Measurements from ENCODE around the gene SLC28A1.
A peak's percentile ranks its signal among the peaks of the same experiment; 100 is the strongest.
"Not testable (repeated sequence)": the region's sequence is repeated elsewhere in the genome, so short reads cannot be mapped to it uniquely, and the experiment has no call there.

The SLC28A1 gene

DNA sequence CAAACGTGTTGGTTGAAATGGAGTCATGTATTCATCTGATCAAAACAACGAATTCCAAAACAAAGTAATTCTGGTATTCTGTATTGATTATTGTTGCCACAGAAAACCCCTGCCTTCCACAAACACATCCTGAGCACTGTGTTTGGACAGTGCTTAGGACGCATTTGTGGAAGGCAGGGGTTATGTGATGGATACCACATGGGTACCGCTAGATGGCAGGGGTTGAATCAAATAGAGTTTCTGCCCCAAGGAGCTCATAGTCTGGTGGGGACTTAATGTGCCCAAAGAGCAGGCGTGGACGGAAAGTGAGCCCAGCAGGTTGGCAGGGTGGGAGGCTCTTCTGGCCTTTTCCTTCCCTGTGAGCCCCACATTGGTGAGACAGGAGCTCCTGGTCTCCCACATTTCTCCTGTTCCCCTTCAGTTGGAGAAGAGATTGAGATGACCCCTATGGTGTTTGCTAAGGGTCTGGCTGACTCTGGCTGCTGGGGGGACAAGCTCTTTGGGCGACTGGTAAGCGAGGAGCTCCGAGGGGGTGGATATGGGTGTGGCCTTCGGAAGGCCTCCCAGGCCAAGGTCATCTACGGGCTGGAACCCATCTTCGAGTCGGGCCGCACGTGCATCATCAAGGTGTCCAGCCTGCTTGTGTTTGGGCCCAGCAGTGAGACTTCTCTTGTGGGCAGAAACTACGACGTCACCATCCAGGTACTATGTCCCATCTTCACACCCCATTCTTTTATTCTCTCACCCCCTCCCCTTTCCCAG is 22.1 kb upstream of the SLC28A1 start:
- DNase-seq (ENCODE audit: low read depth), result no peak

DNA sequence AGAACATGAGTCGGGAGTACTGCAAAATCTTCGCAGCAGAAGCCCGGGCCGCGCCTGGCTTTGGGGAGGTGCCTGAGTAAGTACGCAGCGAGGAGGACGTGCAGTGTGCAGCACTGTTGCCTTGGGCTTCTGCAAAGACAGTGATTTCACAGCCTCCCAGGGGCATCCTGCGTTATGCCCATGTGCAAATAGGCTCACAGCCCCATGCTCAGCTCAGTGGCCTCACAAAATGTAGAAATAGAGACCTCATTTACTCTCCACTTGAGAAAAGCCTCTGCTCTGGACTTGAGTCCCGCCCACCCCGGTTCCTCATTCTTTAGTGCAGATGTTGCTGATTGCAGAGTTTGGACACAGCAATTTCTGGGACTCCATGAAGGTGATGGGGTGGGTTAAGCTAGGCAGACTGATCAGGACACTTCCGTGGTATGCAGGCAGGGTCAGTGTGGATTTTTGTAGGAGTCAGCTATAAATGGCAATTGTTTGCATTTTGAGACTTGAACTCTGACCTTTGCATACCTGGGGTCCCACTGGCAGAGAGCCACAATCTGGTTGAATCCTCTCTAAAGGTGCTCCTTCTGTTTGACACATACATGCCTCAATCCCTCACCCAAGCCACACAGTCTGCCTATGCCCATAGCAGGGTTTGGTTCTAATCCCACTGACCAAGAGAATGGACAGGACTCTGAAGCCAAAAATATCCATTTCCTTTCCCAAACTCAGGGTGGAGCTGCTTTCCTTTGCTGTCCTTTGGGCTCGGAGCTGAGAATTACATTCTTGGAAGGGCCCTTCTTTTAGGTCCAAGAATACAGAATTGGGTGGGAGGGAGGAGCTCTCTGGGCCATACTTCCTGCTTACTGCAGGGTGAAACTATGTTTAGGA is 20.7 kb upstream of the SLC28A1 start:
- DNase-seq (ENCODE audit: low read depth), result no peak

DNA sequence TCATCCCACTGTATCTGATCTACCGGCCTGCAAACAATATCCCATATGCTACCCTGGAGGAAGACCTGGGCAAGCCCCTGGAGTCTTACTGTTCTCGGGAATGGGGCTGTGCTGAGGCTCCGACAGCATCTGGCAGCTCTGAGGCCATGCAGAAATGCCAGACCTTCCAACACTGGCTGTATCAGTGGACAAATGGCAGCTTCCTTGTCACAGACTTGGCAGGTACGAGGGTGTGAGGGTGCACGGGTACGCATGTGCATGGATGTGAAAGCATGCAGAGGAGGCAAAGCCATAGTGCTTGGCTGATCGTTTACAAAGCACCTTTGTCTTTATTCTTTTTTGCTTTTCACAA is 20.0 kb upstream of the SLC28A1 start:
- no peak for DNase-seq (ENCODE audit: low read depth)

DNA sequence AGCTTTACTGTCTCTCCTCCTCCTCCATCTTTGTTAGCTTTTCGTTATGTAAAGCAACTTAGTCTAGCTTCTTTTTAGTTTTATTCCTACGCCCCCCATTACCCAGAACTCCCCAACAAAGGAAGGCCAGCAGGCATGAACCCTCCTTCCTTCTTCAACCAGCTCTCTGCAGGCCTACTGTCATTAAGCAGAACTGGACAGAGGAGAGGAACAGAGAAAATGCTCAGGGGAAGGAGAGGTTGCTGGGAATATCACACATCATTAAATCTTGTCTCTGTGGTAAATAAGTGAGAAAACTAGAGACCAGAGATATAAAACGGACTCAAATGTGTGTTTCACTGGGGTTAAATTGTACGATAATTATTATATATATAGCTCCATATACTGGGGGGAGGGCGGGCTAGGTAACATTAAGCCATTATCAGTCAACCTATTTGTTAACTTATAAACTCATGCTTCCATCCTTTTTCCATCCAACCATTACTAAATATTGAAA is 19.3 kb upstream of the SLC28A1 start:
- no peak for DNase-seq (ENCODE audit: low read depth)

DNA sequence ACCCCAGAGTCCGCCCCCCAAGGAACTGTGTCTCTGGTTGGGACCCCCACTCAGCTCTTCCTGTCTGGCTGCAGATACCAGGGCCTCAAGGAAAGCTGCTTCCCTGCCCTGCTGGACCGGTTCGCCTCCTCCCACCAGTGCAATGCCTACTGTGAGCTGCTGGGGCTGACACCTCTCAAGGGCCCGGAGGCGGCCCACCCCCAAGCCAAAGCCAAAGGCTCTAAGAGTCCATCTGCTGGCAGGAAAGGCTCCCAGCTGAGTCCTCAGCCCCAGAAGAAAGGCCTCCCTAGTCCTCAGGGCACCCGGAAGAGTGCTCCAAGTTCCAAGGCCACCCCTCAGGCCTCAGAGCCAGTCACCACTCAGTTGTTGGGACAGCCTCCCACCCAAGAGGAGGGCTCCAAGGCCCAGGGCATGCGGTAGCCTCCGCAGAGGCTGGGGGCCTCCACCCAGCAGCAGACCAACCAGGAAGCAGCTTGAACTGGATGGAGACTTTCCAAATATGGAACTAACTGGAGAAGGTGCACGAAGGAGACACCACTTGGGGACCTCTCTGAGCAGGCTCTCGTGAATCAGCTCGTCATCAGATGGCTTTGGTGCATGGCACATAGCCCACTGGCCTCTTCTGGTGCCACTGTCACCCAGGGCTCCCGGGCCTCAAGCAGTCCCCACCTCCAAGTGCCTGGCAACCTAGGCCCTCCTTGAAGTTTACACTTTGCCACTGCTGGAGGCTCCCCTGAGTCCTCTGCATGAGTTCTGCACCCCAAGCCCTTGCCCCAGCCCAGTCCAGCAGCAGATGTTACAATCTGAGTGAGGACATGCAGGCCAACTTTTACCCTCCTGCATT is 16.2 kb upstream of the SLC28A1 start:
- DNase-seq (ENCODE audit: low read depth), result no peak

DNA sequence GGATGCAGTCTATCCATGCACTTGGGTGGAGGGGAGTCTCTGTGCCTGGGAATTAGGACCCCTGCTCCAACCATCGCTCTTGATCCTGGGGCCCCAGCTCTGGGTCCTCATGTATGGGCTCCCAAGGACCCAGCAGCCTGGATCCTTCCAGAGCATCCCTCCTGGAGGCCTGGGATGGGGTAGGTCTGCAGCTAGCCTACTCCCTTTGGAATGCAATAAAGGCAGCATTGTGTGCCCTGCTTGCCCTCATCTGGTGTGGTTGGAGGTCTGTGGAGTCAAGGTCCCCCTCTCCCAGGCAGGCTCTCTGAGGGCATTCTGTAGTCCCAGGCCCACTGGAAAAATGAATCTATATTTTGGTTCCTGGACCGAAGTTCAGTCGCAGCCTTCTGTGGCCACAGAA is 15.0 kb upstream of the SLC28A1 start:
- no peak for DNase-seq (ENCODE audit: low read depth)

DNA sequence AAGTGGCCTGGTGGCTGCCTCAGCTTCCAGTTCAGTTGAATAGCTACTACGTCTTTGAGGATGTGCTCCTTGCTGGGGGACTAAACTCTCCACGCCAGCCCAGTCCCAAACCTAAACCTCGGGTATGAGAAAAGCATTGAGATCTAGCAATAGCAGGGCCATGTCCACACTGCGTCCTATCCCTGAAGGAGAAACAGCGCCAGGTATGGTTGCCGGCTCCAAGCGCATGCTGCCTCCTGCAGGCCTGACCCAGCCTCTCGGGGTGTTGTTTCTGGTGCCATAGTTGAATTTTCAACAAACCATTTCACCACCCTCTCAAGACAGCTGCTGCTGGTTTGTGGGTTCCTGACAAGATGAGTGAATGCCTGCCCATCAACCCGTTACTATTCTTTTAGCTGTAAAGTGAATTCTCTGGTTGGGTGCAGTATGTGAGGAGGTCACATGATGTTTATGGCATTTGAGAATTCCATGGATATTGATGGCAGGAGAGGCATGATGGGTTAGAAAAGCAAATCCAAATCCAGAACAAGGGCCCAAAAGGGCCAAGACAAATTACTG is 13.0 kb upstream of the SLC28A1 start:
- no peak for DNase-seq (ENCODE audit: low read depth)

DNA sequence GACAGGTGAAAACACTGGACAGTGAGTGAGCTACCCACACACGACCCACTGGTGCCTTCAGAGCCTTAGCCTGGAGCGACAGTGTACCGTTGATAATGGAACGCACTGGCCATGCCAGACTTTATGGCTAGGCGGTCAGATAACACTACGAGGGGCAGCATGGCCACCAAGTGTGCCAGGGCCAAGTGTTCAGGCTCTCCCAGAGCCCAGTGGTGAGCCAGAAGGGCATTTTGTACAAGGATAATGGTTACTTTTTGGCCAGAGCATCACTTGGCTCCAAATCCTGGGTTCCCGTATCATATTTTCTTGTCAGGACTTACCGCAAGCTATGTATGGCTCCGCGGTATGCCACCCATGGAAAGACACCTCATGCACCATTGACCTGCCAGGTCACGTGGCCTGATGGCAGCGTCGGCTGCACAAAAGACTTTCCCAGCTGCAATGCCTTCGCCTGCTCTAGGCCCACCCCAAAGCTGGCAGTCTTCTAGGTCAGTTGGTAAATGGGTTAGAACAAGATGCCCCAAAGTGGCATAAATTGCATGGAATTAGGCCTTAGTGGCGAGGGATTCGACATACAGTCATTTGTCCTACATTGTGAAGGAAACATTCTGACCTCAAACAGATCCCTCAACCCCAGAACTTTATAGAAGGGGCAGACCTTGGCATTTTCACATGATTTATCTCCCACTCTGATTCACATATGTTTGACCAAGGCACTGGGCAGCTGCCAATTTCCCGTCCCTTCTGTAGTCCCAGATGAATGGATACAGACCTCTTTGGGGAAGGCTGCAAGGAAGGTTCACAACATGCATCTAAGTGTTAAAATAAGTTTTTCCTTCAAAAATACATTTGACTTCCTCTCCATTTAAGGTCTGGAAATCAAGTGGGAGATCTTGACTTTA is 12.2 kb upstream of the SLC28A1 start:
- DNase-seq (ENCODE audit: low read depth), result no peak

DNA sequence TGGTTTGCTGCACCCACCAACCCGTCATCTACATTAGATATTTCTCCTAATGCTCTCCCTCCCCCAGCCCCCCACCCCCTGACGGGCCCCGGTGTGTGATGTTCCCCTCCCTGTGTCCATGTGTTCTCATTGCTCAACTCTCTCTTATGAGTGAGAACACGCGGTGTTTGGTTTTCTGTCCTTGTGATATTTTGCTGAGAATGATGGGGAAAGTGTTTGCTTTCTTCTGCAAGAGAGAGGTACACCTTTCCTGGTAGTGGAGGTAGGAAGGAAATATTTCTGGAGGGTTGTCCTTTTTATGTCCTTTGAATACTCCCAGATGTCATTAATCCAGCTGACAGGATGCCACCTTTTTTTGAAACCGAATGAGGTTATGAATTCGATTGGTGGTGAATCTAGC is 10.5 kb upstream of the SLC28A1 start:
- no peak for DNase-seq (ENCODE audit: low read depth)

DNA sequence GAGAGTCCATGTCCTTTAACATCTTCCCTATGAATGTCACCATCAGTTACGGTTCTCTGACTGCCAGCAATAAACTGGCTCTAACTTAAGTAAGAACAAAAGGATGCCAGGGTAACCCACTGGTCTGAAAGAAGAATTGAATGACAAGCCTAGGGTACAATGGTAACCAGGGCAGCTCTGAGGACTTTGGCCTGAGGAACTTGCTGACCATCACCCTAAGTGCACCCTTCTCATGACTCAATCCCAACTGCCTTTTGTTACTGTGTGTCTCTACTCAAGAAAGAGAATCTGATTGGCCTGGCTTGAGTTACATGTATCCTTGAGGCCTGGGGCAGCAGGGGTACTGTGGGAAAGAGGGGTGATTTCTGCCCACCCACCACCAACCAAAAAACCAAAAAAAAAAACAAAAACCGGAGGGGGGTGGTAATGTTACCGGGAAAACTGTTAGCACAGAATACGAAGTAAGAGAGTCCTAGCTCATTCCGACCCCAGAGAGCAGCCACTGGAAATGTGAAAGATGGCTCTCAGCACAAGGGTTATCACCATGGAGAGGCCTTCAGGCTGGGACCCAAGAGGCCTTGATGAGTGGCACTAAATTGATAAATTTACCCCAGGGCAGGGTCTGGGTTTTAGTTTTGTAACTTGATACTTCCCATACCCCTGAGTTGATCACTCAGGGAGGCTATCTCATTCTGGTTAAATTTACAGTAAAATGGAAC is 9.3 kb upstream of the SLC28A1 start:
- DNase-seq (ENCODE audit: low read depth), result no peak

DNA sequence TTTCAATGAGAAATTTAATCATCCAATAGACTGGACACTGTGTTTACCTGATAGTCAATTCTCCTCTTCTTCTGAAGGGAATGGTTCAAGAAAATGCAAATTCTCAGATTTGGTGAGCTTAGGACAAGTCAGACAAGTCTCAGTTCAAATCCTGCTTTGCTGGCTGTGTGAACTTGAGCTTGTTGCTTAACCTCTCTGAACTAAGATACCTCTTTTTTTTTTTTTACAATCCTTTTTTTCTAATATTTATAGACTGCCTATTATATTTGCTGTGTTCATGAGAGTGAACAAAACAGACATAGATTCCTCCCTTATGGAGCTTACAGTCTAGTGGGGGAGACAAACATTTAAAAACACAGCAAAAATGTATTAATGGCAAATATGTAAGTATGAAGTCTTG is 8.2 kb upstream of the SLC28A1 start:
- no peak for DNase-seq (ENCODE audit: low read depth)

DNA sequence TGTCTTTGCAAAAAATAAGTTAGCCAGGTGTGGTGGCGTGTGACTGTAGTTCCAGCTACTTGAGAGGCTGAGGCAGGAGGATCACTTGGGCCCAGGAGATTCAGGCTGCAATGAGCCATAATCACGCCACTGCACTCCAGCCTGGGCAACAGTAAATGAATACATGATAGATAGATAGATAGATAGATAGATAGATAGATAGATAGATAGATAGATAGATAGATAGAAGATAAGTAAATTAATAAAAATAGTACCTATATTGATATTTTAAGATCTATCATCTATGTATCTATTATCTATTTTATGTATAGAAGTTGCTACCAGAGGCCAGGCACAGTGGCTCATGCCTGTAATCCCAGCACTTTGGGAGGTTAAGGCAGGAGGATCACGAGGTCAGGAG is 6.8 kb upstream of the SLC28A1 start:
- not testable (repeated sequence) for DNase-seq (ENCODE audit: low read depth)

DNA sequence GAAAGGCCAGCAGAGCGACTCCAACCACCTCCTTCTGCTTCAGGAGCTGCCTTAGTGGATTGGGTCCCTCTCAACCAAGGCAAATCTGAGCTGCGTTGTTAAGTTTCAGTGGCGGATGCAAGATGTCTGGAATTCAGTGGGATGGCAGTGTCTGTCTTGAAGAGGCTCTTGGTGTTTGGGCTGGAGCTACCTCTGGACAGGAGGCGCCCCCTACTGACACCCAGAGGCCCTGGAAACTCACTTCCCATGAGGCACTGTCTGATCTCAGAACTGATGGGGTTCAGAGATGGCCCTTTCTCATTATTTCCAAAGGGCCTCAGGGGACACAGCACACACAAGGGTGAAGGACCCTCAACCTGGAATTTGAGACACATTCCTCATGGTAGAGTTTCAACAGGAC is 6.0 kb upstream of the SLC28A1 start:
- peak; percentile 20 for DNase-seq (ENCODE audit: low read depth)

DNA sequence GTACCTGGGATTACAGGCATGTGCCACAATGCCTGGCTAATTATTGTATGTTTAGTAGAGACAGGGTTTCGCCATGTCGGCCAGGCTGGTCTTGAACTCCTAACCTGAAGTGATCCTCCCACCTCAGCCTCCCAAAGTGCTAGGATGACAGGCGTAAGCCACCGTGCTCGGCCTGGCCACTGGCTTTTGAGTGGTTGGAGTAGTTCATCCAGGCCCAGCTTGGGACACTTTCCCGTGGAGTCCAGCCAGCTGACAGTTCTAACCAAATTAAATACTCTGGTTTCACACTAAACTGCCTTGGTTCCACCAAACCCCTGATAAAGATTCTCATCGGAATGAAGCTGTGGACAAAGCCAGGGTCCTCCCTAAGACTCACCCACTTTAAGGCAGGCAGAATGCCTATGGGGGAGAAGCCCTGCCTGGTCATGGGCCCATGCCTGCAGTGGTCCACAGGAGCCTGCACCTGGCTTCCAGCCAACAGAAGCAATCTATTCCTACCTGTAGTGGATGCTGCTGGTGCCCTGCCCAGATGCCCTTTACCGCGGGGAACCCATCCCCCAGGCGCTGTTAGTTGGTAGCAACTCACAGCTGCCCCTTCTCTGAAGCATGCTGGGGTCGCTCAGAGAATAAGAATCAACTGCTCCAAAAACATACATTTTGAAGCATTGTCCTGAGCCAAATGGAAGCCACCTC is 5.2 kb upstream of the SLC28A1 start:
- no peak for DNase-seq (ENCODE audit: low read depth)

DNA sequence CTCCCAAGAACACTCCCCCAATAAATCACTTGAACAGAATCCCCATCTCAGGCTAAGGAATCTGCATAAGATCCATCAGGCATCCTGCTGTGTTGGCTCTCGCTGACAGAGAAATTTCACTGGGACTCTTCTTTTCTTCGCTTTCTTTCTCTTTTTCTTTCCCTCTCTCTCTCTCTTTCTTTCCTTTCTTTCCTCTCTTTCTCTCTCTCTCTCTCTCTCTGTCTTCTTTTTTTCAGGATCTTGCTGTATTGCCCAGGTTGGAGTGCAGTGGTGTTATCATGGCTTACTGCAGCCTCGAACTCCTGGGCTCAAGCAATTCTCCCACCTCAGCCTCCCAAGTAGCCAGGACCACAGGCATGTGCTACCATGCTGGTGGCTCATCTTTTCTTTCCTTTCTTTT is 4.5 kb upstream of the SLC28A1 start:
- no peak for DNase-seq (ENCODE audit: low read depth)

DNA sequence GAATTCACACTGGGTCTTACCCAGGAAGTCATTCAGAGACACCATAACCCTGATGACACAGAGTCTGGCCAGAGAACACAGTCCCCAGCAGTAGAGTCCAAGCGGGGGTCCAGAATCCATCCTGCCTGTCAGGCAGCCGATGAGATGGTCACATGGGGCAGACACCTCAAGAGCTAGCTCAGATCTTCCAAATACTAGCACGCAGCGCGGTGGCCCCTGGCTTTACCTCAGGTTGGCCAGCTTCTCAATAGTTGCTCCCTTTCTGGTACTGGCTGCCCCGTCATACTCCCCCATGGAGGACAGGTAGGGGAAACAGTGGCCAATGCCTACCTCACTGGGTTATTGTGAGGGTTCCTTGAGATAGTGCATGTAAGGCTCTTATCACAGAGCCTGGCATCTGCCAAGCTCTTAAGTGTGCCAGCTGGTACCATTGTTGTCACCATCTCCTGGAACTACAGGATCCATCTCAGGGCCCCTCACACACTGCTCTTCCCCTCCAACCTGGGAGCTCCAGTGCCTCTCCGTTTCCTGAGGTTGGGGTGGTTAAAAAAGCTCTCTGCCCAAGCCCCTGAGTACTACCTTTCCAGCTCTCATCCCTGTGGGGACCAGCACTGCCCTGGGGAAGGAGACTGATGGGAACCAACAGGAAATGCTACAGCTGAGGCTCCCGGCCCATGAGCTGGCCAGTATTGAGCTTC is 3.5 kb upstream of the SLC28A1 start:
- DNase-seq (ENCODE audit: low read depth), result no peak

DNA sequence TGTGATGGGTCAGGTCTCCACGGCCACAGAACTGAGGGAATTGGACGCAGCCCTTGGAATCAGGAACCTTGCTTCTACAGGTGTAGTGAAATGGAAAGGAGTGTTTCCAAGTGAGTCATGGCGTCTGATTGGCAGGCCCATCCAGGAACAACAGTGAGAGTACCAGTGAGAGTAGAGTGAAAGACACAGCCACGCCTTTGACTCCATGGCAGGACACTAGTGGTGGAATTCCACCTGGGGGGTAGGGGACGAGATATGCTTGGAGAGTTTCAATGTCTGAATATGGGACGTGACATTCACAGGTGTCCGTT is 3.0 kb upstream of the SLC28A1 start:
- no peak for DNase-seq (ENCODE audit: low read depth)

DNA sequence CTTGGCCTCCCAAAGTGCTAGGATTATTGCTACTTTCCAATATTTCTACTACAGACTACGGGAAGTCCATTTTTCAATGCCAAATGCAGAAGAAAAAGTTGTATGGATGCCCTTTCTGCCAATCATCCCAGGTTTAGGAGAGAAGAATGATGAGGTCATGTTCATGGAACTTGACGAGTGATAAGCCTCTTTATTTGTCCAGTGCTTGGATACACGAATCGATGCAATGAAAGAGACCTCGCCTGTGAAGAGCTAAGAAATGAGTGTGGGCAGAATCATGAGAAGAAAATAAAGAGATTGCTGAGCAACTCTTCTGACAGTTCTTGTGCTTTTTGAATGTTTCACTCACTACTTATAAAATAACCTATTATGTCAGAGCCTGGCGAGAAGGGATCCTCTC is 996 bp upstream of the SLC28A1 start:
- DNase-seq (ENCODE audit: low read depth), result no peak

DNA sequence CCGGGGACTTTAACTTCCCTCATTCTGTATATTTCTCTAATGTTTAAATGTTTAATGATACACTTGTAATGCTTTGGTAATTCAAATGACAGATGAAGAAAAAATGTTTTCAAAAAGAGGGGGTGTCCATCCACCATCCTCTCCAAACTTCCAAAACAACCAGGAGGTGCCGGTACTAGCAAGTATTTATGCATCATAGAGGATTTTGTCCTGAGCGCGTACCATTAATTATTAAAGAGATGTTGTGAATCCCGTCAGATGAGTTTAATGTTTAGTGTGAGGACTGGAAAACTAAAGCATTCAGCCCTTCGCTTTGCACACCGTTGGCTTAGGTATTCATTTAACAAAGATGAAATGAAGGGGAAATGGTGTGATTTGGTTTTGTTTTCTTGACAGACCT is 1.3 kb downstream of the SLC28A1 start:
- DNase-seq (ENCODE audit: low read depth), result no peak
